Retinal pigment epithelial cell (primary cell): Measurements from ENCODE around the gene PBX3.

Source experiments
- DNase-seq: peaks from one replicate; pipeline ENCODE4 v3.0.0-alpha.2; 2010; ENCODE audit warnings: low read depth
- H3K4me3 ChIP-seq: 2 replicates; pipeline ENCODE4 v1.5.1; 2011; ENCODE audit warnings: mild to moderate bottlenecking, low read length, control low read depth, moderate library complexity
- TF ChIP-seq, protein P1 (sequence below): conservative IDR thresholded peaks from 2 replicates; pipeline ENCODE4 v1.5.1; 2011; ENCODE audit warnings: low read depth, low read length, control low read depth, inconsistent platforms

Gene PBX3

DNA sequence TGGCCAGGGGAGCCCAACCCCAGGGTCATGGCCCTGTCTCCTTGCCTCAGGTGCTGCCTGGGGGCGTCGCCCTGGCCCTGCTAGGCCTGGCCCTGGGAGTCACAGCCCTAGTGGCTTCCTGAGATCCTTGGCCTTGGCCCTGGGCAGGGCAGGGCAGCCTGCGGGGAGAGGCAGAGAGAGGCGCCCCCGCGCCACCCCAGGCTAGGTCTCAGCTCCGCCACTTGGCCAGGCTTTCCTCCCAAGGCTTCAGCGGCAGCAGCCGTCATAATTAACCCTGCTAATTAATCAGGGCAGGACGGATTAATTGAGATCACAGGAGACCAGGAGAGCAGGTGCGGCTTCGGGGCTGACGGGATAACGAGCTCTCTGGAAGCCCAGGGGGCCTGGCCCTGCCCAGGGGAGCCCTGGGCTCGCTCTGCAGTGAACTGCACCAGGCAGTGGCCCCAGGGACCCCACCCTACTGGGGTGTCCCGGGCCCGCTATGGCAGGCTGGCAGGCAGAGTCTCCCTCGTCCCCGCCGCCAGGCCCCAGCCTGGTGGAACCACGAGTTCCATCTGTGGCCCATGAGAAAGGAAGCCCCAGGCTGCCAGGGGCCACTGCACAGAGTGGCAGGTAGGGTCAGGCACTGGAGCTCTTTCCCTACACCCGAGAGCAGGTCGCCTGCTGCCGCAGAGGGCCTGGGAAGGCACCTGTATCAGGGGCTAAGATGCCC lies 269.6 kb downstream of the PBX3 start:
- H3K4me3 ChIP-seq: no peak overlapping the region
- TF ChIP-seq, protein P1, sequence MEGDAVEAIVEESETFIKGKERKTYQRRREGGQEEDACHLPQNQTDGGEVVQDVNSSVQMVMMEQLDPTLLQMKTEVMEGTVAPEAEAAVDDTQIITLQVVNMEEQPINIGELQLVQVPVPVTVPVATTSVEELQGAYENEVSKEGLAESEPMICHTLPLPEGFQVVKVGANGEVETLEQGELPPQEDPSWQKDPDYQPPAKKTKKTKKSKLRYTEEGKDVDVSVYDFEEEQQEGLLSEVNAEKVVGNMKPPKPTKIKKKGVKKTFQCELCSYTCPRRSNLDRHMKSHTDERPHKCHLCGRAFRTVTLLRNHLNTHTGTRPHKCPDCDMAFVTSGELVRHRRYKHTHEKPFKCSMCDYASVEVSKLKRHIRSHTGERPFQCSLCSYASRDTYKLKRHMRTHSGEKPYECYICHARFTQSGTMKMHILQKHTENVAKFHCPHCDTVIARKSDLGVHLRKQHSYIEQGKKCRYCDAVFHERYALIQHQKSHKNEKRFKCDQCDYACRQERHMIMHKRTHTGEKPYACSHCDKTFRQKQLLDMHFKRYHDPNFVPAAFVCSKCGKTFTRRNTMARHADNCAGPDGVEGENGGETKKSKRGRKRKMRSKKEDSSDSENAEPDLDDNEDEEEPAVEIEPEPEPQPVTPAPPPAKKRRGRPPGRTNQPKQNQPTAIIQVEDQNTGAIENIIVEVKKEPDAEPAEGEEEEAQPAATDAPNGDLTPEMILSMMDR: no peak
- no peak for DNase-seq
